NCI-H1694 (cell line): ENCODE data around the gene DNAH17.
"Not testable (repeated sequence)": the region's sequence is repeated elsewhere in the genome, so short reads cannot be mapped to it uniquely, and the experiment has no call there.

Experiments
- DNase-seq: peaks from one replicate; lab custom pipeline; 2025; lab: John Stamatoyannopoulos, UW

DNAH17 gene

DNA sequence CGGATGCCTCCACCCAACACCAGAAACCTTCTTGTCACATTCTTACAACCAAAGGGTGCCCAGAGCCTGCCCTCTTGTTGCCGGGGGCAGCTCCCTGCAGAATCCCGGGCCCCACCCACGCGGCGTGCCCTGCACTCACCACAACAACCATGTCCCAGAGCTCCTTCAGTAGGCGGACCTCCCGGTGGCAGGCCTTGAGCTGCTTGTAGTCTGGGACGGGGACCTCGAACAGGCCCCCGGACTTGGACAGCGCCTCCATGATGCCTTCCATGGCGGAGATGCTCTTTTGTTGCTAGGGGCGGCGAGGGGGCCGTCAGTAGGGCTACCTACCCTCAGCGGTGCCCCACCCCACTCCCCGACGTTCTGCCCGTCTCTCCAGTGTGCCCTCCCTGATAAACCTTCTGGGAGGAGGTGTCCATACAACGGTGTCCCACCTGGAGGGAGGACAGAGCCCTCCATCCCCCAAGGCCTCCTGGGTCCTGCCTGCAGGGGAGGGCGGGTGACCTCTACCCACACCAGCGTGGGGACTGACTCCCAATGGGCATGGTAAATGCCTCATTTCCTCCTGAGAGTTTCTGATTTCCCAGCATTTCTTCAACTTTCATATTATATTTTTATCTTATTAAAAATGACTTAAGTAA lies 52.2 kb downstream of the DNAH17 start:
- no peak for DNase-seq

DNA sequence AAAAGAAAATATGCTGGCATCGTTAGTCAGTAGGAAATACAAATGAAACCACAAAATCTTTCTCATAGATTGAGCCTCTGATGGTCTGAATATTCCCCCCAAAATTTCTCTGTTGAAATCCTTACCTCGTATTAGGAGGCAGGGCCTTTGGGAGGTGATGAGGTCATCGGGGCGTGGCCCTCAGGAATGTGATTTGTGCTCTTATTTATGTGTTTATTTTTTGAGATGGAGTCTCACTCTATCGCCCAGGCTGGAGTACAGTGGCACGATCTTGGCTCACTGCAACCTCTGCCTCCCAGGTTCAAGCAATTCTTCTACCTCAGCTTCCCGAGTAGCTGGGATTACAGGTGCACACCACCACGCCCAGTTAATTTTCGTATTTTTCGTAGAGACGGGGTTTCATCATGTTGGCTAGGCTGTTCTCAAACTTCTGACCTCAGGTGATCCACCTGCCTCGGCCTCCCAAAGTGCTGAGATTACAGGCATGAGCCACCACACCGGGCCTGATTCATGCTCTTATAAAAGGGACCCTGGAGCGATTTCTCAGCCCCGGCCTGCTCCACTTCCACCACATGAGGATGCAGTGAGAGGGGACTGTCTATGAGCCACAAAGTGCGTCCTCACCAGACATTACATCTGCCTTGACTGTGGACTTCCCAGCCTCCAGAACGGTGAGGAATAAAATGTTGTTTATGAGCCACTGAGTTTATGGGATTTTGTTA lies 53.1 kb downstream of the DNAH17 start:
- no peak for DNase-seq

DNA sequence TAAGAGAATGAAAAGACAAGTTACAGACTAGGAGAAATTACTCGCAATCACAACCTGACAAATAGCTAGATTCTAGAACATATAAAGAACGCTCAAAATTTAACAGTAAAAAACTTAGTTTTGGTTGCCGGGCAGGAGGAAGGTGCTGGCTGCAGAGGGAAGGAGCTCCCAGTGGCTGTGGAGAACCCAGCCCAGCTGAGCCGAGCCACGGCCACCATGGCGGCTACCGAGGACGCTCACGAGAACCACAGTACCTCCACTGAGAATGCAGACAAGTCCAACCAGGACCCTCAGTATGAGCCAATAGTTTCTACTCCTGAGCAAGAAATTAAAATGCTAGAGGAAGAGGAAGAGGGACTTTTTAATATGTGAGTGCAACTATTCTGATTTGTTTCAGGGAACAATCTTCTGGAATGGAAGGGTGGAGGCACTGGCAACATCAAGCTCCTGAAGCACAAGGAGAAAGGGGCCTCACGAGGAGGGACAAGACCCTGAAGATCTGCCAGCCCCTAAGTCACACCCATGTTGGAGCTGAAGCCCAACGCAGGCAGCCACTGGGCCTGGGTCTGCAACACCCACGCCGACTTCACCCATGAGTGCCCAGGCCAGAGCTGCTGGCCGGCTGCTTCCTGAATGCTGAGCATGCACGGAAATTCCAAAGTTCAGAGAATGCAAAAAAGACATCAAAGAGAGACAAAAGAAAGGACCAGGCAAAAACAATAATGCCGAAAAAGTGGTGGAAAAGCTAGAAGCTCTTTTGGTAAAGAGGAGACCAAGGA lies 55.0 kb downstream of the DNAH17 start:
- DNase-seq = no peak

- no peak for DNase-seq
Observed at GRCh38 chr17:78517421-78517820, 59.8 kb downstream of the DNAH17 start.

DNA sequence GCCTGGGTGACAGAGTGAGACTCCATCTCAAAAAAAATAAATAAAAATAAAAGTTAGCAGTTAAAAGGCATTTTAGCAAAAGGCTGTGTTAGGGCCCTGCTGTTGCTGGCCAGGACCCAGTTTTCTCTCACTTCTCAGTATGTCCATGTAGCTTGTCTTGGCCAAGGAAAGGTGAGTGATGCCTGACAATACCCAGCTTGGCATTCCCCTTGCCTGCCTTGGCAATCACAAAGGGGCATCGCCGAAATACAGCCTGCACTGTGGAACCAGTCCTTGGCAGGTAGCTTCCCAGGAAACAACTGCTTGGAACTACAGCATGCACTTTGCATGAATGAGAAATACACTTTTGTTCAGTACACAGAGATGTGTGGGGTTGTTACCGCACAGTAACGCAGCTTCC lies 61.7 kb downstream of the DNAH17 start:
- no peak for DNase-seq

- no peak for DNase-seq
Observed at GRCh38 chr17:78514521-78514920, 62.7 kb downstream of the DNAH17 start.

DNA sequence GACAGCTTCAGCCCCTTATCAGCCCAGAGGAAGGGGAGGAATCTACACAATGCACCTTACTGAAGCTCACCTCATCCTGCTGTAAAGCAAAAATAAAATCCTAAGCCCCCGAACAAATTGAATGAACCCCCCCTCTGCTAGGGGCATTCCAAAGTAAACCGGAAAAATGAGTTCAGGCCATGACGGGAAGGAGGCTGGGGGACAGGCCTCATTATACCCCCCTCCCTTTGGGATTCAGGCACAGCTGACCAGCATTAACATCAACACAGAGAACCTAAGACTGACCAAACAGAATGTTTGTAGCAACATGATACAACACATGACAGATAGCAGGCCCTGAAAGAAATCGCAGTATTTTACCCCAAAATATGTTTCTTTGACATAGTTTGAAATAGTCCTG lies 64.2 kb downstream of the DNAH17 start:
- DNase-seq = no peak

DNA sequence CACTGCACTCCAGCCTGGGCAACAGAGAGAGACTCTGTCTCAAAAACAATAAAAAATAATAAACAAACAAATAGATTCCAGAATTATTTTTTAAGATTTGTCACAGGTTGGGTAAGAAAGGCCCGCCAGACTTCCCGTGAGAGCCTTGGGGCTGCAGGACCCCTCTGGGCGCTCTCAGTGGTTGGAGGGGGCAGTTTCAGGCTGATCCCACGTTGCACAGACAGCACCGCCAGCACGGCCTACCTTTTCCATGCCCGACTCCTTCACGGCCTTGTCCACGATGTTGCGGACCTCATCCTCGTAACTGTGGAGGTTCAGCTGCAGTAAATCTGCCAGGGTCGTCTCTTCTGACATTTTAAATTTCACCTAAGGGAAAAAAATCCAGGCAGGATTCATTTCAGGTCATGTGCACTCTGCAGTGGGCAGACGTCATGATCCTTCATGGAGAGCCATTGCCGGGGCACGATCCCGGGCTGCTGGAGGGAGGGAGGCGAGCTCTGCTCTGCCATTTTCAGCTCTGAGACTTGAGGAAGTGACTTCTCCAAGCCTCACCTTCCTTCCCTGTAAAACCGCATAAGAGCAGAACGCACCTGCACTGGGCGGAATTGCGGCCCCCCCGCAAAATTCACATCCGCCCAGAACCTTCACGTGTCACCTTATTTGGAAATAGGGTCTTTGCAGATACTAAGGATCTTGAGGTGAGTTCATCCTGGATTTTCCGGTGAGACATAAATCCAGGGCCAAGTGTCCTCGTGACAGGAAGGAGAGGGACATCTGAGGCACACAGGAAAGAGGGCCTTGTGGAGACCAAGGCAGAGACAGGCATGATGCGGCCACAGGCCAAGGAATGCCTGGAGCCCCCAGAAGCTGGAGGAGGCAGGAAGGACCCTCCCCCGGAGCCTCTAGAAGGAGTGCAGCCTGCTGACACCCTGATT lies 66.8 kb downstream of the DNAH17 start:
- no peak for DNase-seq

DNA sequence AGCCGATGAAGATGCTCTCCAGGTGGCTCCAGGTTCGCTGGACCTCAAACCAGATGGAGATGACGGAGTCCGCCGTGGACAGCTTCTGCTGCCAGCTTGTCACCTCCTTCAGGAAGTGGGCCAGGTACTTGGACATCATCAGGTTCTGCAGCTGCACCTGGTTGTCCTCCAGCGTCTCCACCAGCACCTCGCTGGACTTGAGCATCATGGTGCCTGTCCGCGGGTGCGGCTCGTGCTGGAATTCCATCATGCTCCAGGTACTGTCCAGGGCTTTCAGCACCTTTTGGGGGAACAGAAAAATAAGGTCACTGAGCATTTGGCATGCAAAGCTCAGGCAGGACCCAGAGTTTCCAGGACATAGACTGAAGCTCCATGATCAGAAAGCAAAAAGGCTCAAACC lies 69.7 kb downstream of the DNAH17 start:
- DNase-seq = no peak

DNA sequence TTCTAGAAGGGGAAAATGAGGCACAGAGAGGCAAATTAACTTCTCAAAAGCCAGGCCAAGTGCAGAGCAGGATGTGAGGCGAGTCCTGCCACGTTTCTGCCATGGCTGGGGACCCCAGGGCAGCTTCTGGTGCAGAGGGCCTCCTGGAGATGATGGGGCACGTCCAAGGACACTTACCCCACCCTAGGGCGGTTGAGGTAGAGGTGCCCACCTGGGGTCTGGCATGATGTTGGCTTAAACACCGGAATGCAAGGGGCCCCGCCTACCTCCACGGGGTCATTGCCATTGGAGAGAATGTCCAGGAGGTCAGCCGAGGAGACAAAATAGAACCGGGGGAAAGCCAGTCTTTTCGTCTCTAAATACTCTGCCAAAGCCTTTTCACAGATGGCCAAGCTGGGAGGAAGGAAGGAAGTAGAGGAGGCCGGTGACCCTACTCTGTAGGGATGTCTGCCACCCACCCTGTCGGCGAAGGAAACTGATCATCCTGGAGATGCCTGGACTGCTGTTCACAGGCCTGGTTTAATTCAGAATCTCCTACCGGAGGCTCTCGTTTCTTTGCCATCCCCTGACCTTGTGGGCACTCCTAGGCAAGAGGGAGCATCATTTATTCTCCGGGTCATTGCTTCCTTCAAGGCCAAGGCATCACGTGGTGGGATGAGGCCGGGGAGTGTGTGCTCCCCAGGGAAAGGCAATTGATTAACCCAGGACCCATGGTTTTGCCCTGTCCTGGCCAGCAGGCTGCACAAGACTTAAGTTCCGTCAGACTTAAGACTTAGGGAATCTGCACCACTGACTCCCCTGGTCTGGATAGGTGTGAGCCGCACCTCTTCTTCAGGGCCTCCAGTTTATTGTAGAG lies 70.5 kb downstream of the DNAH17 start:
- DNase-seq = no peak

DNA sequence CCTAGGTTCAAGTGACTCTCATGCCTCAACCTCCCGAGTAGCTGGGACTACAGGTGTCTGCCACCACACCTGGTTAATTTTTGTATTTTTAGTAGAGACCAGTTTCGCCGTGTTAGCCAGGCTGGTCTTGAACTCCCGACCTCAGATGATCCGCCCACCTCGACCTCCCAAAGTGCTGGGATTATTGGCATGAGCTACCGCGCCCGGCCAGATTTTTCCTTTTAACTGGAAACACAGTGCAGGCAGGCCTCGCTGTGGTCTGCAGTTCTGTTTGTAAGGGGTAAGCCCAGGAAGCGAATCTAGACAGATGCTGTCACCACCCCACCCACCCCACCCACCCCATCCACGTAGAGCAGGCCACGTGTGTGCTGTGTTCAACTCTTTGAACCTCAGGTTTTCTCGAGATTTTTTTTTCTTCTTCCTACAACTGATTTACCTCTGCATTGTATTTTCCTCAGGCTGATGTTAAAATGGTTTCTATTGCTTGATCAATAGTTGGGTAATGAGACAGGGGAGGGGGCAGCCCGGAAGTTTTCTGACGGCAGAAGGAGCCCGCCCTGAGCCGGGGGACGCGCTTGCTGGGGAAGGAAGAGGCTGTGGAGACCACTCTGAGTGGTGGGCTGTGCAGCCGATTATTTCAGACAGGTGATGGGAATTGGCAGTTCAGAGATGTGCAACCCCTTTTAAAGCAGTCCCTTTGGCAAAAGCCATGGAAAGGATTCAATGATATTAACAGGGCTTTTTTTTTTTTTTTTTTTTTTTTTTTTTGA lies 72.9 kb downstream of the DNAH17 start:
- DNase-seq = no peak

DNA sequence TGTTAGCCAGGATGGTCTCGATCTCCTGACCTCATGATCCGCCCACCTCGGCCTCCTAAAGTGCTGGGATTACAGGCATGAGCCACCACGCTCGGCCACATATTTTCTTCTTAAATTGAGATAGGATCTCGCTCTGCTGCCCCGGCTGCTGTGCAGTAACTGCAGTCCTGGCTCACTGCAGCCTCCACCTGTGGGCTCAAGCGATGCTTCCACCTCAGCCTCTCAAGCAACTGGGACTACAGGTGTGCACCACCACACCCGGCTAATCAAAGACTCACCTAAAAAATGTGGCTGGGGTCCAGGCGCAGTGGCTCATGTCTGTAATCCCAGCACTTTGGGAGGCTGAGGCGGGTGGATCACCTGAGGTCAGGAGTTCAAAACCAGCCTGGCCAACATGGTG lies 73.8 kb downstream of the DNAH17 start:
- DNase-seq = not testable (repeated sequence)

- no peak for DNase-seq
Observed at GRCh38 chr17:78502611-78503148, 74.5 kb downstream of the DNAH17 start.

GRCh38 chr17:78501241-78502036 lies 75.8 kb downstream of the DNAH17 start:
- no peak for DNase-seq

DNA sequence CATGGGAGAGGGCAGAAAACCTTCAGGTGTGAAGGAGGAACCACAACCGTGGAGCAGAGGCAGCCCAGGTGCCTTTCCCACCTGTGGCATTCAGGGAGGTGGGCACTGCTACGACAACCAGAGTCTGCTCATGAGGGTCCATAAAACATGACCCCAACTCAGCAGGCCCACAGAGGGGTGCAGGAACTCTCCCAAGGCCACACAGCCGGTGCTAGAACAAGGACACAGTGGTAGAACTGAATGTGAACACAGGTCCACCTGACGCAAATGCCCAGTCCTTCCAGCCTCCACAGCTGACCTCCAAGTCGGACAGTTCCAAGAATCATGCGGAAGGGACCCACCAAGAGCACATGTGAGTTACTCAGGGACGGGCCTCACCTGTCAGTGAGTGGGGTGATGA lies 76.4 kb downstream of the DNAH17 start:
- DNase-seq = no peak

DNA sequence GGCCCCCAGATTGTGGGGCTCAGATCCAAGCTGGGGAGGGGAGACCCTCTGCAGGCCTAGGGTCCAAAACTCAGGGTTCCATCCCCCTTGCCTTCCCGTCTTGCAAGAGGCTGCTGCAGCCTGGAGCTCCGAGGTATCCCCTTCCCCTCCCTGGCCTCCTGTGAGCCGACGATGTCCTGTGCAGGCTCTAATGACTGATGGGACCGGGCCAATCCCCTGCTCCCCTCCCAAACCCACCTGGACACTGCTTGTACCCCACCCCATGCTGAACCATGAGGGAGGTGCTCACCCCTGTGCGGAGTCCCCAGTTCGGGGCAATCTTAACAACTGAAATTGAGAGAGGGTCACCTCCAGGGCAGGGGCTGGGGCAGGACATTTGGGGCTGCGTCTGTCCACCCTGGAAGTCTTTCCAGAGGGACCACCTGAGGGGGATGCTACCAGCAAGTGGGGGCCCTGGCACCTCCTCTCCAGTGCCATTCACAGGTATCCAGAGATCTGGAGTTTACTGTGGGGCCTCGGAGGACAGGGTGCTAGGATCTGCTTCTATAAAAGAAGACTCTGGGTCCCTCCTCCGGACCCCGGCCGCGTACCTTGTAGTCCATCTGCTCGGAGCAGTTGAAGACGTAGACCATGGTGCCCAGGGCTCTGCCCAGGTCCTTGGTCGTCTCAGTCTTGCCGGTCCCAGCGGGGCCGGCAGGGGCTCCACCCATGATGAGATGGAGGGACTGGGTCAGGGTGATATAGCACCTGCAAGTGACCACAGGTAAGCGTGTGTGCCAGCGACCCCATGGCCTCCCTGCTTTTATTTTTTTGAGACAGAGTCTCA lies 77.3 kb downstream of the DNAH17 start:
- no peak for DNase-seq

DNA sequence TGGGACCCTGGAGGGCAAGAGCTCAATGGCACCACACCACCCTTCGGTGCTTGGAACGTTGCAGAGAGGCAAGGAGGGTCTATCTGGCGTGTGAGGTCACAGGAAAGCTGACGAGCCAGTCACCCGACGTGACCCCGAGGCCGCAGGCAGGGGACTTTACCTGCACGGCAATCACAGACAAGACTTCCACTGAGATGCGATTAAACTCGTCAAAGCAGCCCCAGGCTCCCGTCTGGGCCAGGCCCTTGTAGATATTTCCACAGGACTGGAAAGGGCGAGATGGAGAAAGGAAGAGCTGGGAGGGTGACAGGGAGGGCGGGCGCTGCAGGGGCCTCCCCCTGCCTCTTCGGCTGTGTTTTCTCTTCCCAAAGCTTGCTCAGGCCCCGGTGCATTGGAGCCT lies 78.3 kb downstream of the DNAH17 start:
- DNase-seq = no peak

- peak; percentile 81 for DNase-seq
Observed at GRCh38 chr17:78497115-78497540, 80.1 kb downstream of the DNAH17 start.
